Activated naive CD4-positive, alpha-beta T cell treated with anti-CD3 and anti-CD28 coated beads, Interleukin-2, amount 50 U/mL, for 16 hours (primary cell): ENCODE data around the gene AKAP8L.
A peak's percentile ranks its signal among the peaks of the same experiment; 100 is the strongest.

Experiments
- DNase-seq: peaks from one replicate; pipeline ENCODE4 v3.0.0-alpha.2; 2020

Gene AKAP8L

GRCh38 chr19:15418579-15419412 lies at the start of gene AKAP8L:
TSS of gene AKAP8L (minus strand) at chr19:15418988. CDS start at chr19:15418923, 65 bp downstream.
- peak; percentile 99 for DNase-seq

- no peak for DNase-seq
Measured at GRCh38 chr19:15467734-15468214, 49.0 kb upstream of the AKAP8L start.

GRCh38 chr19:15466851-15467733 lies 48.3 kb upstream of the AKAP8L start:
- DNase-seq: peak; percentile 58

- peak; percentile 51 for DNase-seq
Measured at GRCh38 chr19:15464394-15465385, 45.9 kb upstream of the AKAP8L start, which contains the start of gene RASAL3. TSS of gene RASAL3 (minus strand) at chr19:15464544. CDS start at chr19:15464358, 186 bp downstream.

GRCh38 chr19:15463861-15464371 lies 45.1 kb upstream of the AKAP8L start:
- peak; percentile 73 for DNase-seq

GRCh38 chr19:15461694-15462093 lies 42.9 kb upstream of the AKAP8L start:
- DNase-seq: no peak

GRCh38 chr19:15457701-15458484 lies 39.1 kb upstream of the AKAP8L start:
- no peak for DNase-seq

- no peak for DNase-seq
Measured at GRCh38 chr19:15456871-15457700, 38.3 kb upstream of the AKAP8L start.

- no peak for DNase-seq
Measured at GRCh38 chr19:15456441-15456840, 37.7 kb upstream of the AKAP8L start.

- no peak for DNase-seq
Measured at GRCh38 chr19:15455996-15456395, 37.2 kb upstream of the AKAP8L start.

GRCh38 chr19:15453906-15454860 lies 35.4 kb upstream of the AKAP8L start:
- no peak for DNase-seq

GRCh38 chr19:15453091-15453578 lies 34.3 kb upstream of the AKAP8L start:
- no peak for DNase-seq

GRCh38 chr19:15452111-15453047 lies 33.6 kb upstream of the AKAP8L start:
- DNase-seq: no peak

- no peak for DNase-seq
Measured at GRCh38 chr19:15450528-15450890, 31.7 kb upstream of the AKAP8L start.

- DNase-seq: peak; percentile 90
Measured at GRCh38 chr19:15449620-15450527, 31.1 kb upstream of the AKAP8L start, which contains the start of gene WIZ. TSS of gene WIZ (minus strand) at chr19:15449956. CDS start at chr19:15448307, 1,649 bp downstream.
